DND-41 (cell line): ENCODE data around the gene GADD45G.

Experiments used
- ATAC-seq: fragments of 200-7000 bp; cut with Tn5 transposase; 3 replicates; pipeline ENCODE4 v1.9.1; 2021; ENCODE audit warnings: low read depth; ENCODE audit not compliant: insufficient read depth
- DNase-seq: peaks from one replicate; pipeline ENCODE4 v3.0.0-alpha.2; 2020
- H2AFZ ChIP-seq: 2 replicates; pipeline ENCODE4 v1.6.0; 2012; ENCODE audit warnings: low read depth, low read length
- H3K27ac ChIP-seq: 2 replicates; pipeline ENCODE4 v1.5.1; 2012; ENCODE audit warnings: low read length, inconsistent platforms
- H3K27me3 ChIP-seq: fragments of 200-600 bp; sonication (generic); 2 replicates; pipeline ENCODE4 v1.6.0; 2012; ENCODE audit warnings: low read length, mild to moderate bottlenecking, inconsistent platforms; ENCODE audit not compliant: insufficient read depth, poor library complexity
- H3K36me3 ChIP-seq: 2 replicates; pipeline ENCODE4 v1.5.1; 2012; ENCODE audit warnings: low read length, inconsistent platforms; ENCODE audit not compliant: insufficient read depth
- H3K4me1 ChIP-seq: 2 replicates; pipeline ENCODE4 v1.5.1; 2012; ENCODE audit warnings: mild to moderate bottlenecking, low read length; ENCODE audit not compliant: insufficient read depth
- H3K4me2 ChIP-seq: 2 replicates; pipeline ENCODE4 v1.6.0; 2012; ENCODE audit warnings: mild to moderate bottlenecking, moderate library complexity, low read length, inconsistent platforms; ENCODE audit not compliant: insufficient read depth
- H3K4me3 ChIP-seq, 2 experiments: fragments of 200-600 bp in 1 of 2; shearing (Covaris generic) in 1 of 2; 2 replicates each; pipeline ENCODE4 v1.5.1; 2012 to 2016; ENCODE audit warnings: inconsistent platforms in 2 of 2, low read length in 2 of 2, mild to moderate bottlenecking in 2 of 2, low read depth in 1 of 2, moderate library complexity in 1 of 2
- H3K79me2 ChIP-seq: 2 replicates; pipeline ENCODE4 v1.6.0; 2012; ENCODE audit warnings: low read length, inconsistent platforms; ENCODE audit not compliant: insufficient read depth
- H3K9ac ChIP-seq: 2 replicates; pipeline ENCODE4 v1.6.0; 2012; ENCODE audit warnings: low read depth, mild to moderate bottlenecking, inconsistent platforms, low read length, moderate library complexity
- H3K9me3 ChIP-seq: 2 replicates; pipeline ENCODE4 v1.5.1; 2012; ENCODE audit warnings: low read length, moderate library complexity, mild to moderate bottlenecking, inconsistent platforms; ENCODE audit not compliant: insufficient read depth, severe bottlenecking
- H4K20me1 ChIP-seq: 2 replicates; pipeline ENCODE4 v1.6.0; 2012; ENCODE audit warnings: low read length; ENCODE audit not compliant: insufficient read depth
- CTCF ChIP-seq: IDR thresholded peaks from 2 replicates; pipeline ENCODE4 v1.5.1; 2012; ENCODE audit warnings: borderline replicate concordance, low read length, moderate library complexity, mild to moderate bottlenecking; ENCODE audit not compliant: poor library complexity, severe bottlenecking; ENCODE audit errors: extremely low read depth
- EZH2 ChIP-seq: IDR thresholded peaks from 3 replicates; pipeline ENCODE4 v1.6.1; 2012; ENCODE audit warnings: borderline replicate concordance, low read depth, mild to moderate bottlenecking, moderate library complexity, low read length, inconsistent platforms; ENCODE audit not compliant: severe bottlenecking

GADD45G gene

GRCh38 chr9:89558196-89558899 is 46.5 kb upstream of the GADD45G start:
- Histone ChIP-seq H3K27me3 (no peaks in the 10 kb centered on the region), H3K27ac (no peak overlapping the region), H3K4me3 (no peak overlapping the region), H3K36me3 (no peaks in the 10 kb centered on the region), H2AFZ (no peak overlapping the region), H4K20me1 (no peaks in the 10 kb centered on the region), H3K4me1 (peaks cover 40% of the 10 kb centered on the region), H3K4me2 (no peak overlapping the region), H3K9me3 (no peaks in the 10 kb centered on the region), H3K79me2 (no peaks in the 10 kb centered on the region), H3K9ac (no peak overlapping the region)
- TF ChIP-seq CTCF: no peak
- TF ChIP-seq EZH2: no peak
- DNase-seq (no peak), ATAC-seq (no peak)

GRCh38 chr9:89558948-89559347 is 45.9 kb upstream of the GADD45G start:
- peaks cover 40% of the 10 kb centered on the region for H3K4me1 ChIP-seq
- ATAC-seq (no peak), DNase-seq (no peak)

GRCh38 chr9:89562186-89562814 is 42.5 kb upstream of the GADD45G start:
- no peak for ATAC-seq
- no peak for TF ChIP-seq EZH2
- TF ChIP-seq CTCF: no peak
- Histone ChIP-seq H3K27ac (no peak overlapping the region), H3K79me2 (no peaks in the 10 kb centered on the region), H3K36me3 (no peaks in the 10 kb centered on the region), H3K4me2 (no peak overlapping the region), H3K9me3 (no peaks in the 10 kb centered on the region), H3K27me3 (no peaks in the 10 kb centered on the region), H3K4me1 (peaks cover 12% of the 10 kb centered on the region; the same call in 1 of the 2 replicates), H3K4me3 (no peak overlapping the region), H2AFZ (no peak overlapping the region), H4K20me1 (no peaks in the 10 kb centered on the region), H3K9ac (no peak overlapping the region)
- DNase-seq: no peak

More at GRCh38 chr9:89558948-89559347, 45.9 kb upstream of the GADD45G start:
- Histone ChIP-seq H3K4me3 (no peak overlapping the region), H3K9ac (no peak overlapping the region), H2AFZ (no peak overlapping the region), H4K20me1 (no peaks in the 10 kb centered on the region), H3K36me3 (no peaks in the 10 kb centered on the region), H3K27me3 (no peaks in the 10 kb centered on the region), H3K27ac (no peak overlapping the region), H3K9me3 (no peaks in the 10 kb centered on the region), H3K79me2 (no peaks in the 10 kb centered on the region), H3K4me2 (no peak overlapping the region)
- no peak for TF ChIP-seq CTCF
- TF ChIP-seq EZH2: no peak
